Measurements from ENCODE around the gene GNAT1.

Gene GNAT1

DNA sequence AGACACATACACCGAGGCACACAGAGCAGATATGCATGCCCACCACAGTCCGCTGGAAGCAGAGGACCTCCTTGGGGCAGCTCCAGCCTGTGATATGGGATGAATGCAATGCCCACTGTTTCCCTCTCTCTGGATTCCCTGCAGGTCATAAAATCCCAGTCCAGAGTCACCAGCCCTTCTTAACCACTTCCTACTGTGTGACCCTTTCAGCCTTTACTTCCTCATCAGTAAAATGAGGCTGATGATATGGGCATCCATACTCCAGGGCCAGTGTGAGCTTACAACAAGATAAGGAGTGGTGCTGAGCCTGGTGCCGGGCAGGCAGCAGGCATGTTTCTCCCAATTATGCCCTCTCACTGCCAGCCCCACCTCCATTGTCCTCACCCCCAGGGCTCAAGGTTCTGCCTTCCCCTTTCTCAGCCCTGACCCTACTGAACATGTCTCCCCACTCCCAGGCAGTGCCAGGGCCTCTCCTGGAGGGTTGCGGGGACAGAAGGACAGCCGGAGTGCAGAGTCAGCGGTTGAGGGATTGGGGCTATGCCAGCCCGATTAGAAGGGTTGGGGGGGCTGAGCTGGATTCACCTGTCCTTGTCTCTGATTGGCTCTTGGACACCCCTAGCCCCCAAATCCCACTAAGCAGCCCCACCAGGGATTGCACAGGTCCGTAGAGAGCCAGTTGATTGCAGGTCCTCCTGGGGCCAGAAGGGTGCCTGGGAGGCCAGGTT, at the start of gene GNAT1:
Gene GNAT1 (plus strand): TSS at position 675 of the 725 bp plus-strand sequence. CDS start 116 bp downstream, outside the sequence.
- TF ChIP-seq, protein P1, sequence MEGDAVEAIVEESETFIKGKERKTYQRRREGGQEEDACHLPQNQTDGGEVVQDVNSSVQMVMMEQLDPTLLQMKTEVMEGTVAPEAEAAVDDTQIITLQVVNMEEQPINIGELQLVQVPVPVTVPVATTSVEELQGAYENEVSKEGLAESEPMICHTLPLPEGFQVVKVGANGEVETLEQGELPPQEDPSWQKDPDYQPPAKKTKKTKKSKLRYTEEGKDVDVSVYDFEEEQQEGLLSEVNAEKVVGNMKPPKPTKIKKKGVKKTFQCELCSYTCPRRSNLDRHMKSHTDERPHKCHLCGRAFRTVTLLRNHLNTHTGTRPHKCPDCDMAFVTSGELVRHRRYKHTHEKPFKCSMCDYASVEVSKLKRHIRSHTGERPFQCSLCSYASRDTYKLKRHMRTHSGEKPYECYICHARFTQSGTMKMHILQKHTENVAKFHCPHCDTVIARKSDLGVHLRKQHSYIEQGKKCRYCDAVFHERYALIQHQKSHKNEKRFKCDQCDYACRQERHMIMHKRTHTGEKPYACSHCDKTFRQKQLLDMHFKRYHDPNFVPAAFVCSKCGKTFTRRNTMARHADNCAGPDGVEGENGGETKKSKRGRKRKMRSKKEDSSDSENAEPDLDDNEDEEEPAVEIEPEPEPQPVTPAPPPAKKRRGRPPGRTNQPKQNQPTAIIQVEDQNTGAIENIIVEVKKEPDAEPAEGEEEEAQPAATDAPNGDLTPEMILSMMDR (IDR thresholded peaks at IDR 0.05): no peak
- H3K36me3 Mint-ChIP-seq (ENCODE audit: low read depth): no peaks in the 10 kb centered on the region
- H3K27me3 Mint-ChIP-seq (ENCODE audit: low read depth, poor library complexity): peaks cover 11% of the 10 kb centered on the region
- DNase-seq: no peak
- no peak within 1 kb of the TSS for H3K4me3 Mint-ChIP-seq
- peaks cover 26% of the 10 kb centered on the region for H3K4me1 Mint-ChIP-seq
- H3K27ac Mint-ChIP-seq: no peak within 1 kb of the TSS
- no peaks in the 10 kb centered on the region for H3K9me3 Mint-ChIP-seq

DNA sequence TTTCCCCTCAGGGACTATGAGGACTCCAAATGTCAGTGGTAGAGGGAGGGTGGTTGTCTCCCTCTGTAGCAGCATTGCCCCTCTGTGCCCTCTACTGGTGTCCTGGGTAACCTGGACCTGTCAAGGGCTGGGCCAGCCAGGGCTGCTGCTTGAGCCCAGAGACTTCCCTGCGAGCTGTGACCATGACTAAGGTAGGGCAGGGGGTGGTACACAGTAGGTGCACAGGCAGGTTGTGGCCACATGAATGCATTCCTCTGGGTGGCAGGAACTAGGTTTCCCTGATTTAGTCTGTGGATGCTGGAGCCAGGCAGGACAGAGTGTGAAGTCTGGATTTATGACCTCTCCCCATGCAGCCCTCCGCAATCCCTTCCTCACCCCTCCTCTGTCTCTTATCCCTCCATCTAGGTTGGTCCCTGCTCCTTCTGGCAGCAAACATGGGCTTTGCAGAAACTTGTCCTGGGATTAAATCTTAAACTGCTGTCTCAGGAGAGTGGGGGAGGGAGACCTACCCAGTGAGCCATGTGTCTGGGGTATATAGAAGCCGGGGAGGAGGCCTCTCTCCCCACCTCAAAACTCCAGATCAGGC, 45.0 kb upstream of the GNAT1 start:
- TF ChIP-seq, protein P1 (IDR thresholded peaks at IDR 0.05): no peak
- H3K4me3 Mint-ChIP-seq: no peak overlapping the region
- DNase-seq: no peak
- peaks cover 5% of the 10 kb centered on the region for H3K27me3 Mint-ChIP-seq (ENCODE audit: low read depth, poor library complexity)
- H3K4me1 Mint-ChIP-seq: peaks cover 84% of the 10 kb centered on the region
- H3K36me3 Mint-ChIP-seq (ENCODE audit: low read depth): no peaks in the 10 kb centered on the region
- peak overlapping the region; percentile 59 for H3K27ac Mint-ChIP-seq
- H3K9me3 Mint-ChIP-seq: no peaks in the 10 kb centered on the region

DNA sequence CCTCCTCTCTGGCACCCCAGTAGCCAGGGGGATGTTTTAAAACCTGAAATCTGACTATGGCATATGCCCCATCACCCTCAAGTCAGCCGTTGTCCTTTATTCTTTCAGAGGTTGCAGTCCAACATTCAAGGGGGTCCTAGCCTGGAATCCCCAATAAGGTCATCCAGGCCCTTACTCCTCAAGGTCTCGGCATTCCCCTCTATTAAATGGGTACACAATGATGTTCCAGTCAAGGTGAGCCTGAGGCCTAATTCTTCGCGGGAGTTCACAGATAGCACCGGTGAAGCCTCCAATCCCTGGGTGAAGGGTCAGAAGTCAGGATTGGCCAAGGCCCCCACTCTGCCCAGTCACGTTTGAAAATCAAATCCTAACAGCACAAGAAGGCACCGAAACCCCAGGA, 44.4 kb upstream of the GNAT1 start:
- Mint-ChIP-seq H3K27ac (peak overlapping the region; percentile 90), H3K9me3 (no peaks in the 10 kb centered on the region), H3K27me3 (ENCODE audit: low read depth, poor library complexity) (peaks cover 5% of the 10 kb centered on the region), H3K4me1 (peaks cover 84% of the 10 kb centered on the region), H3K36me3 (ENCODE audit: low read depth) (no peaks in the 10 kb centered on the region), H3K4me3 (no peak overlapping the region)
- DNase-seq: no peak
- TF ChIP-seq, protein P1 (IDR thresholded peaks at IDR 0.05): no peak

DNA sequence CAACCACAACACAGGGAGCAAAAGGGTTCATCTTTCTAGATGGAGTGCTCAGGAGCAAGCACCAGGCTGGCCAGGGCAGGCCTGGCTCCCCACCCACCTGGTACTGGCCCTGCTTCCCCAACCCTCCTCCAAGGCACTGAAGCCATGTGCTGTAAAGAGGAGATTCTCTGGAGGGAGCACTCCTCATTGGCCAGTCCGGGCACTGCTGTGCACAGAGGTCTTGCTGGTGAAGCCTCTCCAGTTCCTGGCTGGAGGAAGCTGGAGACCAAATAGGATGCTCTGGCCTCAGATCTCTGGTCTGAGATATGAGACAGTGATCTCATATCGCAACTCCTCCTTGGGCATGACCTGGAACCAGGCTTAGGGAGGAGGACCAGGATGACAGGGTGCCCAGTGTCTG, 44.0 kb upstream of the GNAT1 start:
- Mint-ChIP-seq H3K27me3 (ENCODE audit: low read depth, poor library complexity) (peaks cover 5% of the 10 kb centered on the region), H3K9me3 (no peaks in the 10 kb centered on the region), H3K27ac (peak overlapping the region; percentile 68), H3K4me1 (peaks cover 84% of the 10 kb centered on the region), H3K4me3 (no peak overlapping the region), H3K36me3 (ENCODE audit: low read depth) (no peaks in the 10 kb centered on the region)
- TF ChIP-seq, protein P1 (IDR thresholded peaks at IDR 0.05): no peak
- no peak for DNase-seq

DNA sequence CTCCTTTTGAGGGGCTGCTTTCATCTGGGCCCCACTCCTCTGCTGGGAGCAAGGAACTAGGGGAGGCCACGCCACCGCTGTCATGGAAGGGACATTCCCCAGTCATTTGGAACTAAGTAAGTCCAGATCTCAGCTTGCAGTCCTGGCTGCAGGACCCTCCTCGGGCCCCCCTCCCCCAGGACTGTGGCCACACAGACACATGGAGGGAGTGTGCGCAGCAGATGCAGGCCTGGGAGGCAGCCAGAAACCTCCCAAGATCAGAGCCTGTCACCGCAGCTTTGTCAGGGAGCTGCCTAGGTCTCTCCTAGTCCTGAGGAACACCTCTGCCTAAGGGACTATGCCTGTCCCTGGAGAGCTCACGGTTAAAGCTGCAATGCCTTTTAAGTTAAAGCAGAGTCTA, 43.5 kb upstream of the GNAT1 start:
- no peak for DNase-seq
- Mint-ChIP-seq H3K36me3 (ENCODE audit: low read depth) (no peaks in the 10 kb centered on the region), H3K9me3 (no peaks in the 10 kb centered on the region), H3K27me3 (ENCODE audit: low read depth, poor library complexity) (peaks cover 5% of the 10 kb centered on the region), H3K27ac (peak overlapping the region; percentile 68), H3K4me3 (no peak overlapping the region), H3K4me1 (peaks cover 87% of the 10 kb centered on the region)
- TF ChIP-seq, protein P1 (IDR thresholded peaks at IDR 0.05): no peak

DNA sequence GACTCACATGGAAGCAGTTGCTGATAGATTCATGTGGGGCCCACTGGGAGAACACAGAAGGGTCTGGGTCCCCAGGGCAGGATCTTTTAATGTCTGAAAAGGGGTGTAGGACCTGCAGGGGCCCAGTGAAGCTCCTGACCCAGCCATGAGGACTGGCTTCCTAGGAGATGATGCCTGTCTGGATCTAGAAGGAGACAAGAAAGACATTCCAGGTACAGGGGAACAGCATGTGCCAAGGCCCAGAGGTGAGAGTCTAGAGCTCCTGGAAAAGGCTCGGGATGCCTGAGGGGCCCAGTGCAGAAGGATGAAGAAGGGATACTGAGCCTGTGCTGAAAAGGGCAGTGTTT, 41.0 kb upstream of the GNAT1 start:
- Mint-ChIP-seq H3K4me1 (peaks cover 91% of the 10 kb centered on the region), H3K4me3 (no peak overlapping the region), H3K9me3 (no peaks in the 10 kb centered on the region), H3K36me3 (ENCODE audit: low read depth) (no peaks in the 10 kb centered on the region), H3K27ac (peak overlapping the region; percentile 81), H3K27me3 (ENCODE audit: low read depth, poor library complexity) (peaks cover 12% of the 10 kb centered on the region)
- no peak for DNase-seq
- TF ChIP-seq, protein P1 (IDR thresholded peaks at IDR 0.05): no peak
